Activated CD4-positive, alpha-beta T cell treated with anti-CD3 and anti-CD28 coated beads, Interleukin-2, amount 10 ng/mL, durations not matched to agents 7 days and 5 days (primary cell): ENCODE data around the gene TMCC3. TPM values are rescaled to one million over a fixed set of nuclear protein-coding genes. Genes with fewer than 3 reads are reported as not detected.
"Not testable (repeated sequence)": the region's sequence is repeated elsewhere in the genome, so short reads cannot be mapped to it uniquely, and the experiment has no call there.

Experiments
- CTCF ChIA-PET: fragments of 350-600 bp; sonication (Branson Sonifier 250); formaldehyde crosslinking; loops from one replicate; lab custom pipeline; 2021; ENCODE audit warnings: antibody characterized with exemption; lab: Charles Lee
- POLR2A ChIA-PET: fragments of 350-600 bp; sonication (Branson Sonifier 250); formaldehyde crosslinking; loops from one replicate; lab custom pipeline; 2021; ENCODE audit warnings: antibody characterized with exemption; lab: Charles Lee
- DNase-seq: peaks from one replicate; pipeline ENCODE4 v3.0.0-alpha.2; 2020
- H3K27ac Mint-ChIP-seq: one replicate; pipeline ENCODE4 v1.8.0; 2021; ENCODE audit warnings: mild to moderate bottlenecking, moderate library complexity, mixed read lengths
- H3K27me3 Mint-ChIP-seq: one replicate; pipeline ENCODE4 v1.8.0; 2021; ENCODE audit warnings: mixed read lengths
- H3K36me3 Mint-ChIP-seq: one replicate; pipeline ENCODE4 v1.8.0; 2021; ENCODE audit warnings: low read depth, mixed read lengths
- H3K4me1 Mint-ChIP-seq: one replicate; pipeline ENCODE4 v1.8.0; 2021; ENCODE audit warnings: mixed read lengths
- H3K4me3 Mint-ChIP-seq: one replicate; pipeline ENCODE4 v1.8.0; 2021; ENCODE audit warnings: mild to moderate bottlenecking, moderate library complexity, mixed read lengths
- H3K9me3 Mint-ChIP-seq: one replicate; pipeline ENCODE4 v1.8.0; 2021; ENCODE audit warnings: mixed read lengths
- total RNA-seq, 2 experiments: library from RNA; stranded (reverse); gene quantifications; one replicate each; pipeline ENCODE4 v1.2.3, GENCODE V29; 2021

Gene TMCC3
- total RNA-seq, 2 experiments from 2014 or later = 0.17 to 0.23 TPM

DNA sequence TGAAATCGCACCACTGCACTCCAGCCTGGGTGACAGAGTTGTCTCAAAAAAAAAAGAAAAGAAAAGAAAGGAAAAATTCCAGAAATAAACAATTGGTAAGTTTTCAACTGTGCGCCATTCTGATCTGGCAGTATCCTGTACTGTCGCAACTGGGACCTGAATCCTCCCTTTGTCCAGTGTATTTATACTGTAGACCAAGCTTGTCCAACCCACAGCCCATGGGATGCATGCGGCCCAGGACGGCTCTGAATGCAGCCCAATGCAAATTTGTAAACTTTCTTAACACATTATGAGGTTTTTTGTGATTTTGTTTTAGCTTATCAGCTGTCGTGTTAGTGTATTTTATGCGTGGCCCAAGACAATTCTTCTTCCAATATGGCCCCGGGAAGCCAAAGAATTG lies 84.7 kb downstream of the TMCC3 start:
- peaks cover 12% of the 10 kb centered on the region for H3K27me3 Mint-ChIP-seq

DNA sequence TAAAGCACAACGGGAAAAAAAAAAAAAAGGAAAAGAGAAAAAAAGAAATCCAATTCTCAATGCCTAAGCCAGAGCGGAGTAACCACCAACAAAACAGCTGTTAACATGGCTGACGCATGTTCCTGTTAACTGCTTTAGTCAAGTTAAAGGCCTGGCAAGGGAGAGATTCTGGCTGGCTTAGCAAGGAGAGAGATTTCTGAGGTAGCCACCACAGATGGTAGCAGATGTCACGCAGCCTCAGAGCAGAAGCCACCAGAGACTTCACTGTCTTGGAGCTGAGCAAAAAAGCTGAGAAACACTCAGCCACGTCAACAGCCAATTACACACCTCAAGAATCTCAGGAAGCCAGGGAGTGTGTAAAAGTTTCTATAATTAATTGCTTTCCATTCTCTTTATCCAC lies 87.1 kb downstream of the TMCC3 start:
- CTCF ChIA-PET = no interaction called here
- no peaks in the 10 kb centered on the region for H3K4me1 Mint-ChIP-seq
- POLR2A ChIA-PET = no interaction called here
- H3K36me3 Mint-ChIP-seq = no peaks in the 10 kb centered on the region
- H3K4me3 Mint-ChIP-seq = no peak overlapping the region
- no peak for DNase-seq
- no peaks in the 10 kb centered on the region for H3K9me3 Mint-ChIP-seq
- H3K27ac Mint-ChIP-seq = no peak overlapping the region
- H3K27me3 Mint-ChIP-seq = peaks cover 25% of the 10 kb centered on the region

More for the DNA sequence above, 84.7 kb downstream of the TMCC3 start:
- Mint-ChIP-seq H3K36me3 (no peaks in the 10 kb centered on the region), H3K27ac (no peak overlapping the region), H3K9me3 (no peaks in the 10 kb centered on the region), H3K4me3 (no peak overlapping the region), H3K4me1 (no peaks in the 10 kb centered on the region)
- POLR2A ChIA-PET = no interaction called here
- CTCF ChIA-PET = interaction anchor here (0.7 kb wide), 1 partner anchor 1130 kb away, joined by 4 read pairs; no protein-coding TSS in a partner anchor
- DNase-seq = no peak

GRCh38 chr12:94561943-94562411 lies 88.4 kb downstream of the TMCC3 start:
- Mint-ChIP-seq H3K36me3 (no peaks in the 10 kb centered on the region), H3K27ac (no peak overlapping the region), H3K4me1 (no peaks in the 10 kb centered on the region), H3K9me3 (no peaks in the 10 kb centered on the region), H3K4me3 (no peak overlapping the region), H3K27me3 (peaks cover 28% of the 10 kb centered on the region)
- CTCF ChIA-PET = no interaction called here
- POLR2A ChIA-PET = no interaction called here
- no peak for DNase-seq

DNA sequence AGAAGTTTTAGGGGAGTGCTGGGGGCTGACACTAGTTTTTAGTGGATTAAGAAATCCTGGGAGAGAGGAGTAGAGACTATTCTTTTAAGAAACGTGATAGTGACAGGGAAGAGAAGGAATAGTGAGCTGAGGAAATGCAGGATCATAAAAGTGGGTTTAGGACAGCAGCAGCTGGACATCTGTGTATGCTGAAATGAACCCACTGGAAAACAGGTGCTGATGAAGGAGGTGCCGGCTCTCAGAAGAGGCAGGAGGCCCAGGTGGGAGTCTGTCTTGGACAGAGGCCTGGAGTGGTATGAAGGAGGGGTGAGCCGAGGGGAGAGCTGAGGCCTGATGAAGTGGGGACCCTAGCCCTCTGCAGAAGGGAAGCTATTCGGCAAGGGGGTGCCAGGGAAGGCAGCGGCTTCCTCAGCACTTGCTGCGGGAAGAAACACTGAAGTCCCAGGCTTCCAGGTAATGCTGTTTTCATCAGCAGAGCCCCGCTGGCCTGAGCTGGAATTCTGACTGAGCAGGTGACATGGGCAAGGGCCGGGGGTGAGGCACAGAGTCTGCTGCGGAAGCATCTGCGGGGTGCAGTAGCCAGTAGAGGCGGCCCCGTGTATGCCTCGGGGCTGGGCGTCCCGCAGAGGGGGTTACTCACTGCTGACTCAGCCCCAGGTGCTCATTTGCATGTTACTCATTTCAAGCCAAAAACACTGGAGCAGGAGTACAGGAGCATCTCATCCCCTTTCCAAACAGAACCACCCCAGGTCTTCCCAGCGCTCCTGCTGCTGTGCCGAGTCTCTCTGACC lies 89.7 kb downstream of the TMCC3 start:
- Mint-ChIP-seq H3K4me3 (no peak overlapping the region), H3K27ac (no peak overlapping the region), H3K27me3 (peaks cover 25% of the 10 kb centered on the region), H3K4me1 (no peaks in the 10 kb centered on the region), H3K36me3 (no peaks in the 10 kb centered on the region), H3K9me3 (no peaks in the 10 kb centered on the region)
- no peak for DNase-seq
- ChIA-PET CTCF (no interaction called here), POLR2A (no interaction called here)

DNA sequence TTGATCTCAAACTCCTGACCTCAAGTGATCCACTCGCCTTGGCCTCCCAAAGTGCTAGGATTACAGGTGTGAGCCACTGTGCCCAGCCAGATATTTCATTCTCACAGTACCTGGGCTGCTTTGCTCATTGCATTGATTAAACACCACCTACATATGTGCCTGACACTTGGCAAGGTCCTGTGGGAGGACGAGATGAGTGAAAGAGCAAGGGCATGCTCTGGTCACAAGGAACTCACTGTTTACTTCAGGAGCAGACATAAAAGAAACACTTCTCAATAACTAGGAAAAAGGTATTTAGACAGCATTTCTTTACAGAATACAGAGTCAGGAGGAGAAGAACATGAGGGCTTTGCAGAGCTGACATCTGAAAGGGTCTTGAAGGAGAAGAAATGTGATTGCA lies 91.7 kb downstream of the TMCC3 start:
- no peaks in the 10 kb centered on the region for H3K9me3 Mint-ChIP-seq
- no peak overlapping the region for H3K4me3 Mint-ChIP-seq
- no peaks in the 10 kb centered on the region for H3K36me3 Mint-ChIP-seq
- CTCF ChIA-PET = no interaction called here
- H3K27ac Mint-ChIP-seq = no peak overlapping the region
- H3K27me3 Mint-ChIP-seq = peaks cover 25% of the 10 kb centered on the region
- H3K4me1 Mint-ChIP-seq = no peaks in the 10 kb centered on the region
- no peak for DNase-seq
- POLR2A ChIA-PET = no interaction called here

GRCh38 chr12:94557746-94558295 lies 92.5 kb downstream of the TMCC3 start:
- Mint-ChIP-seq H3K27ac (no peak overlapping the region), H3K9me3 (no peaks in the 10 kb centered on the region), H3K27me3 (peaks cover 25% of the 10 kb centered on the region), H3K4me3 (no peak overlapping the region), H3K36me3 (no peaks in the 10 kb centered on the region), H3K4me1 (no peaks in the 10 kb centered on the region)
- POLR2A ChIA-PET = no interaction called here
- CTCF ChIA-PET = no interaction called here
- no peak for DNase-seq

DNA sequence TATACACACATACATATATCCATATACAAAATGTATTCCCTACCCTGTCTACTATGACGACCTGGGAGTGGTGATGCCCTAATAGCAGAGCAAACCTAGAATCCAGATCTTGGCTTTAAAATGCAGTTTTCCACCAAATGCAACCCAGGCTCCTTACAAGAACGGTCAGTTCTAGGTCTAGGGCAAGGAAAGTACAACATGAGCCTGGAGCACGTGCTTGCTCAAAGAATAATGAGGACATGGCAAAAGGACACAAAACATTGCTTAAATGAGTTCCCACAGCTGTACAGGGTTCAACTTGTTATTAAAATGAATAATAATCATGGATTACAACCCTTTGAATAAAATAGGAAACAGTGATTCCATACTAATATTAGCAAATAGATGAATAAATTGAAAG lies 94.7 kb downstream of the TMCC3 start:
- H3K4me1 Mint-ChIP-seq = no peaks in the 10 kb centered on the region
- no peak overlapping the region for H3K4me3 Mint-ChIP-seq
- CTCF ChIA-PET = no interaction called here

DNA sequence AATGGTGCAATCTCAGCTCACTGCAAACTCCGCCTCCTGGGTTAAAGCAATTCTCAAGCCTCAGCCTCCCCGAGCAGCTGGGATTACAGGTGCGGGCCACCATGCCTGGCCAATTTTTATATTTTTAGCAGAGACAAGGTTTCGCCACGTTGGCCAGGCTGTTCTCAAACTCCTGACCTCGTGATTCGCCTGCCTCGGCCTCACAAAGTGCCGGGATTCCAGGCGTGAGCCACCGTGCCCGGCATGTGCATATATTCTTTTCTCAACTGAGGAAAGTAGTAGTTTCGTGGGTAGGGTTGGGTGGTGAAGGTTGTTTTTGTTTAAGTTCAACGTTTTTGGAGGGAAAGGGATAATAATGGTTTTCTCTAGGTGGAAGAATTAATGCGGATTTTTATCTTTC lies 96.5 kb downstream of the TMCC3 start:
- H3K27me3 Mint-ChIP-seq = peaks cover 15% of the 10 kb centered on the region
- CTCF ChIA-PET = no interaction called here
- no peaks in the 10 kb centered on the region for H3K36me3 Mint-ChIP-seq
- H3K27ac Mint-ChIP-seq = no peak overlapping the region
- POLR2A ChIA-PET = no interaction called here
- H3K4me3 Mint-ChIP-seq = no peak overlapping the region
- DNase-seq = no peak
- no peaks in the 10 kb centered on the region for H3K4me1 Mint-ChIP-seq
- peaks cover 5% of the 10 kb centered on the region for H3K9me3 Mint-ChIP-seq

More for the DNA sequence above, 94.7 kb downstream of the TMCC3 start:
- DNase-seq = no peak
- Mint-ChIP-seq H3K27ac (no peak overlapping the region), H3K27me3 (peaks cover 25% of the 10 kb centered on the region), H3K9me3 (no peaks in the 10 kb centered on the region), H3K36me3 (no peaks in the 10 kb centered on the region)
- POLR2A ChIA-PET = no interaction called here

DNA sequence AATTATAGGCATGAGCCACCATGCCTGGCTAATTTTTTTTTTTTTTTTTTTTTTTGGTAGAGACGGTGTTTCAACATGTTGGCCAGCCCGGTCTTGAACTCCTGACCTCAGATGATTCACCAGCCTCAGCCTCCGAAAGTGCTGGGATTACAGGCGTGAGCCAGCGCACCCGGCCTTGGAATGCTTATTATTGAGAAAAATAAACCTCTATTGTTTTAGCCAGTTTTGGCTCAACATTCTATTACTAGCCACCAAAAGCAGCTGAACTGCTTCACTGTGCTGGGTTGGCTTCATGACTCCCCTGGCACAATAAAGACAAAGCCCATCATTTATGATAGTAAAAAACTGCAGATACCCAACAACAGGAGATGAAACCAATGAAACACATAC lies 97.2 kb downstream of the TMCC3 start:
- Mint-ChIP-seq H3K27me3 (peaks cover 15% of the 10 kb centered on the region), H3K27ac (no peak overlapping the region), H3K4me3 (no peak overlapping the region), H3K36me3 (no peaks in the 10 kb centered on the region), H3K9me3 (peaks cover 9% of the 10 kb centered on the region), H3K4me1 (no peaks in the 10 kb centered on the region)
- CTCF ChIA-PET = no interaction called here
- POLR2A ChIA-PET = no interaction called here
- no peak for DNase-seq

GRCh38 chr12:94551810-94552209 lies 98.5 kb downstream of the TMCC3 start:
- DNase-seq = no peak
- POLR2A ChIA-PET = no interaction called here
- Mint-ChIP-seq H3K4me3 (no peak overlapping the region), H3K9me3 (peaks cover 20% of the 10 kb centered on the region), H3K27me3 (peaks cover 6% of the 10 kb centered on the region), H3K27ac (no peak overlapping the region), H3K4me1 (no peaks in the 10 kb centered on the region), H3K36me3 (peaks cover 5% of the 10 kb centered on the region)
- CTCF ChIA-PET = interaction anchor here (0.6 kb wide), 1 partner anchor 72 kb away, joined by 3 read pairs; no protein-coding TSS in a partner anchor

DNA sequence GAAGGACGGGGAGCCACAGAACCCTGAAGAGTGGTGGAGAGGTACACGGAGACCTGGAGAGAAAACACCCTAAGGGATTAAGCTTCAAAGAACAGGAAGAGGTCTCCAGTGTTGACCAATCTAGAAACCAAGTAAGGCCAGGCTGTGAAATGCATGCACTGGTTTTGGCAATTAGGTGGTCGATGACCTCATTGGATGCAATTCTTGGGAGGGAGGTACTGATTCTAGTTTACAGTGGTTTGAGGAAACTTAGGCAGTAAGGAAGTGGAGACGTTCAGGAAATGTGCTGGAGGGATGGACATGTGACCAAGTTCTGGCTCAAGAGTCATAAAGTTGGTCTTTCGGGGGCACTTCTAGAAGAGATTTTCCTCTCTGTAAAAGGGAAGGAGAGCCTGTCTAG lies 99.4 kb downstream of the TMCC3 start:
- POLR2A ChIA-PET = no interaction called here

DNA sequence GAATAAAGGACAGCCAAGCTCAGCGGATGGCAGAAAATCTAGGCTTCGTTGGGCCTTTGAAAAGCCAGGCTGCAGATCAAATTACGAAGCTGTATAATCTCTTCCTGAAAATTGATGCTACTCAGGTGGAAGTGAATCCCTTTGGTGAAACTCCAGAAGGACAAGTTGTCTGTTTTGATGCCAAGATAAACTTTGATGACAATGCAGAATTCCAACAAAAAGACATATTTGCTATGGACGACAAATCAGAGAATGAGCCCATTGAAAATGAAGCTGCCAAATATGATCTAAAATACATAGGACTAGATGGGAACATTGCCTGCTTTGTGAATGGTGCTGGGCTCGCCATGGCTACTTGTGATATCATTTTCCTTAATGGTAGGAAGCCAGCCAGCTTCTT lies 101.5 kb downstream of the TMCC3 start:
- POLR2A ChIA-PET, H3K27me3 Mint-ChIP-seq, H3K4me1 Mint-ChIP-seq, H3K27ac Mint-ChIP-seq, CTCF ChIA-PET, DNase-seq, H3K4me3 Mint-ChIP-seq: not testable (repeated sequence)
- H3K9me3 Mint-ChIP-seq = peaks cover 38% of the 10 kb centered on the region
- peaks cover 13% of the 10 kb centered on the region for H3K36me3 Mint-ChIP-seq

More for the DNA sequence above, 99.4 kb downstream of the TMCC3 start:
- DNase-seq = no peak
- peaks cover 9% of the 10 kb centered on the region for H3K36me3 Mint-ChIP-seq
- no peak overlapping the region for H3K4me3 Mint-ChIP-seq
- peaks cover 2% of the 10 kb centered on the region for H3K27me3 Mint-ChIP-seq
- H3K9me3 Mint-ChIP-seq = peaks cover 26% of the 10 kb centered on the region
- no peak overlapping the region for H3K27ac Mint-ChIP-seq
- CTCF ChIA-PET = no interaction called here
- H3K4me1 Mint-ChIP-seq = no peaks in the 10 kb centered on the region

GRCh38 chr12:94545935-94546771 lies 104.2 kb downstream of the TMCC3 start:
- Mint-ChIP-seq H3K27ac (no peak overlapping the region), H3K4me3 (no peak overlapping the region), H3K9me3 (peaks cover 38% of the 10 kb centered on the region), H3K27me3 (peaks cover 2% of the 10 kb centered on the region), H3K4me1 (no peaks in the 10 kb centered on the region), H3K36me3 (peaks cover 13% of the 10 kb centered on the region)
- ChIA-PET CTCF (interaction anchor here (0.5 to 0.6 kb wide), 2 partner anchors 300 to 1206 kb away, joined by 3 to 5 read pairs; no protein-coding TSS in a partner anchor), POLR2A (no interaction called here)
- no peak for DNase-seq
